ENCODE measurements around the gene MINDY2.

MINDY2 gene

DNA sequence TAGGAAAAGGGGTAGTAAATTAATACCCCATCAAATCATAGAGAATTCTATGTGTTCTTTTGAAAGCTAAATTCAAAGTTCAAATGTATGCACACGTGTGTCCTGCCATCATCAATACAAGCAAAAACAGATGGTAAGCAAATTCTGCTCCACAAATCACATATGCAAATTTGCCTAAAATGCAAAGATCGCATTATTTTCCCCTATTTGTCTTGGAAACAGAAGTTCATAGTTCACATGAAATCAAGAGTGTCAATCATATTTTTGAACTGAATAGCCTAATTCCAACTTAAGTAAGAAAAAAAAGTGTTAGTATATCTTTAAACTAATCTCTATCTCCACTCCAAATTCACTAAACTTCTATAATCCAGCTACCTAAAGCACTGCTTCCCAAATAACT, 30.1 kb upstream of the MINDY2 start:
- Histone ChIP-seq H3K27me3 (ENCODE audit: insufficient read depth, low read length) (no peaks in the 10 kb centered on the region), H2AFZ (ENCODE audit: low read length, unreplicated experiment) (no peak overlapping the region), H3K4me1 (ENCODE audit: control insufficient read depth, insufficient read depth, low read length, unreplicated experiment) (peaks cover 17% of the 10 kb centered on the region), H3K36me3 (ENCODE audit: insufficient read depth, low read length) (no peaks in the 10 kb centered on the region; the same call in 1 of the 2 replicates), H3K4me3 (ENCODE audit: low read depth, low read length) (no peak overlapping the region), H3K79me2 (ENCODE audit: control insufficient read depth, insufficient read depth, low read length, unreplicated experiment) (peaks cover 93% of the 10 kb centered on the region), H3K27ac (ENCODE audit: low read depth, low read length) (no peak overlapping the region)

DNA sequence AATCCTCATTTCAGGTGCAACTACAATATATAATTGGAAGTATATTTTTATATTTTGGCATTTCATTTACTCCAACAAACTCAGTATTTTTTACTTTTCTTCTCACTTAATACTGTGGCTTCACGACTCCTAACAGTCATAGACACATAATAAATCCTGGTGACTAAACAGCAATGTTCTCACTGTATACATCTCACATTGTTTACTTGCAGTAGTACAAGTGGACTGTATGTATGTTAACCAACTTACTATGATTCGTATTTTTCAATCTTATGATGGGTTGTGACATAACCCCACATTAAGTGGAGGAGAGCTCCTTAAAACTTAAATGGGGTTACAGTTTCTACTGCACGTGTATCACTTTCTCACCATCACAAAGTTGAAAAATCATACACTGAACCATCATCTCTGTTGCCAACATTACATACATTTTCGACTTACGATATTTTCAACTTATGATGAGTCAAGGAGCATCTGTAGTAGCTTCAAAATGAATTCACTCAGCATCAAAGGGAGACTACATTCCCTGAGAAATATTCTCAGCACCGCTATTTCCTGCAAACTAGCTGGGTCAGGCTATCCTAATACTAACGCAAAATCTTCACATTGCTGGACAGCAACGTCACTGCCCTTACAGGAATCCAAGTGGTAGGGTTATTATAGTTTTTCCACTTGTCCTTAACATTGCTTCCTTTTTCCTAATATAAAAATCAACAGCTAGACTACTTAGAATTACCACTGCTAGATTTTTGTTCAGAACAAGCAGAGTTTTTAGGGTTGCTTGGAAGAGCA, 28.9 kb upstream of the MINDY2 start:
- H3K4me1 ChIP-seq (ENCODE audit: control insufficient read depth, insufficient read depth, low read length, unreplicated experiment), result peaks cover 22% of the 10 kb centered on the region
- H3K27ac ChIP-seq (ENCODE audit: low read depth, low read length), result no peak overlapping the region
- H3K4me3 ChIP-seq (ENCODE audit: low read depth, low read length), result no peak overlapping the region
- no peak overlapping the region for H2AFZ ChIP-seq (ENCODE audit: low read length, unreplicated experiment)
- peaks cover 93% of the 10 kb centered on the region for H3K79me2 ChIP-seq (ENCODE audit: control insufficient read depth, insufficient read depth, low read length, unreplicated experiment)
- no peaks in the 10 kb centered on the region; the same call in 1 of the 2 replicates for H3K36me3 ChIP-seq (ENCODE audit: insufficient read depth, low read length)
- H3K27me3 ChIP-seq (ENCODE audit: insufficient read depth, low read length), result no peaks in the 10 kb centered on the region

DNA sequence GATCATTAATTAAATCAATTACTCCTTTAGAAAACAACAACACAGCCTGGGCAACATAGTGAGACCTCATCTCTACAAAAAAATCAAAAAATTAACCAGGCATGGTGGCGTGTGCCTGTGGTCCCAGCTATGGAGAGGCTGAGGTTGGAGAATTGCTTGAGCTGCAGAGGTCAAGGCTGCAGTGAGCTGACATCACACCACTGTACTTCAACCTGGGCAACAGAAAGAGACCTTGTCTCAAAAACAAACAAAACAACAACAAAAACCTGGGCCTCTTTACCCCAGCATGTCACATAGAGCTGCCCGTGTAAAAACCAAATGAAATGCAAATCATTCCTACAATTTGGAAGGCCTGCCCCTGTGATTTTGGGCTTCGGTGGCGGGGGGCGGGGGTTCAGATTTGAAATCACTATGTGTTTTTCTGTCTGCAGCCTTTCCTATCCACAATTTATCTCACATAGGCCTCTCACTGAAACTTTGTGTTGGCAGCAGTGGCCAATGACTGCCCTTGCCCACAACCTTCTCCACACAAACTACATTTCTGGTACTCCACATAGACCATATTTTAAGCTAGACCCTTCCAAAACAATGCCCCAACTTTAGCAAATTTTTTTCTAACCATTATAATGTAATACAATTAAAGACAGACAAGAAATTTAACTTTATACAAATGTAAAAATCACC, 28.1 kb upstream of the MINDY2 start:
- Histone ChIP-seq H2AFZ (ENCODE audit: low read length, unreplicated experiment) (no peak overlapping the region), H3K36me3 (ENCODE audit: insufficient read depth, low read length) (no peaks in the 10 kb centered on the region; the same call in 1 of the 2 replicates), H3K27ac (ENCODE audit: low read depth, low read length) (no peak overlapping the region), H3K27me3 (ENCODE audit: insufficient read depth, low read length) (no peaks in the 10 kb centered on the region), H3K4me1 (ENCODE audit: control insufficient read depth, insufficient read depth, low read length, unreplicated experiment) (peaks cover 19% of the 10 kb centered on the region), H3K79me2 (ENCODE audit: control insufficient read depth, insufficient read depth, low read length, unreplicated experiment) (peaks cover 93% of the 10 kb centered on the region), H3K4me3 (ENCODE audit: low read depth, low read length) (no peak overlapping the region)

DNA sequence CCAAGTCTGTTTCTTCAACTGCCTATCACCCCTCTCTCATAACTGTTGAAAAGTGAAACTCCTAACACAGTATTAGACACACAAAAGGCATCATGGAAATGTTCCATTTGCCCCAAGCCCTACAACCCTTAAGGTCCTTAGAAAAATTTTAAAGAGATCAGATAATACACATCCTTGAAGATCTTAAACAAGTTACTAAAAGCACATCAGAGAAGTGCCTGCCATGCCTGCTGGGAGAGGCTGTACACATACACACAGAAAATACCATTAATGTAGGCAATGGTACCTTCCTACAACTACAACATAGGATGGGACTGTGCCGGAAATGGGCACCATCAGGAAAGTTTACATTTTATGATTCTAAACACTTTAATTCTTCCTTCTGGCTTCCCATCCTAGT, 24.9 kb upstream of the MINDY2 start:
- Histone ChIP-seq H3K36me3 (ENCODE audit: insufficient read depth, low read length) (no peaks in the 10 kb centered on the region; the same call in 1 of the 2 replicates), H3K4me3 (ENCODE audit: low read depth, low read length) (peak overlapping the region; percentile 9), H2AFZ (ENCODE audit: low read length, unreplicated experiment) (no peak overlapping the region), H3K27me3 (ENCODE audit: insufficient read depth, low read length) (no peaks in the 10 kb centered on the region), H3K79me2 (ENCODE audit: control insufficient read depth, insufficient read depth, low read length, unreplicated experiment) (peaks cover 79% of the 10 kb centered on the region), H3K27ac (ENCODE audit: low read depth, low read length) (no peak overlapping the region), H3K4me1 (ENCODE audit: control insufficient read depth, insufficient read depth, low read length, unreplicated experiment) (peaks cover 11% of the 10 kb centered on the region)

DNA sequence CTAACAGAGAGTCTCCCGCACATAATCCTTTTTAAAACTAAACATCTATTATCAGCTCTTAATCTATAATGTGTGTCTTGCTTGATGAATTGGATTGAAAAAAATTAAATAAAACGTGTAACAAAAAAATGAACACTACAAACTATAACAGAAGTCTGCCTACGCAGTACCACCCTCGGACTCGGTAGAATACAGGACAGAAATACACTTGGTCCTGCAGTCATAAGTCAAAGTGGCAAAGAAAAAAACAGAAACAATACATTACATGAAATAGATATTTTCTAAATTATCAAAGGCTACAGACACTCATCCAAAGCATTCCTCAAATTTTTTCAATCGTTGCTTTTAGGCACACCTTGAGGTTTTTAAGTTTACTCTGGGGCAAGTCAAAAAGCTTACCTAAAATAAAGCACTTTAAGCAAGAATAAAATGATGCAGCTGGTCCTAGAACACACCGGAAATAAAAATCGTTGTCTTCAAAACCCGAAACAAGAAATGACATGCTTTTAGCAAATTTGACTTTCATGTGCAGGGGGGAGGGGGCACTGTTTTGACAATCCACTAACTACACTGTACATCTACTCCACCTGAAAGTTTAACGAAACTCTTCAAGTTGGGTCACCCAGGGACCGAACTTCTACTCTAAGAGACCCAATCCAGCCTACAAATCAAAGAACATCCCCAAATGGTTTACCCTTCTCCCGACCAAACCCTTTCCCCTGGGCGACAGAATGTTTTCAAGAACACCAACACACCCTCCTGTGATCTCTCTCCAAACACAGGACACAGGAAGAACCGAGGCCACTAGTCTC, 22.9 kb upstream of the MINDY2 start:
- H3K27ac ChIP-seq (ENCODE audit: low read depth, low read length), result peak overlapping the region; percentile 90
- H3K27me3 ChIP-seq (ENCODE audit: insufficient read depth, low read length), result no peaks in the 10 kb centered on the region
- no peaks in the 10 kb centered on the region for H3K36me3 ChIP-seq (ENCODE audit: insufficient read depth, low read length)
- H3K4me1 ChIP-seq (ENCODE audit: control insufficient read depth, insufficient read depth, low read length, unreplicated experiment), result peaks cover 11% of the 10 kb centered on the region
- H3K4me3 ChIP-seq (ENCODE audit: low read depth, low read length), result peak overlapping the region; percentile 81
- peaks cover 58% of the 10 kb centered on the region for H3K79me2 ChIP-seq (ENCODE audit: control insufficient read depth, insufficient read depth, low read length, unreplicated experiment)
- peak overlapping the region; percentile 6 for H2AFZ ChIP-seq (ENCODE audit: low read length, unreplicated experiment)

DNA sequence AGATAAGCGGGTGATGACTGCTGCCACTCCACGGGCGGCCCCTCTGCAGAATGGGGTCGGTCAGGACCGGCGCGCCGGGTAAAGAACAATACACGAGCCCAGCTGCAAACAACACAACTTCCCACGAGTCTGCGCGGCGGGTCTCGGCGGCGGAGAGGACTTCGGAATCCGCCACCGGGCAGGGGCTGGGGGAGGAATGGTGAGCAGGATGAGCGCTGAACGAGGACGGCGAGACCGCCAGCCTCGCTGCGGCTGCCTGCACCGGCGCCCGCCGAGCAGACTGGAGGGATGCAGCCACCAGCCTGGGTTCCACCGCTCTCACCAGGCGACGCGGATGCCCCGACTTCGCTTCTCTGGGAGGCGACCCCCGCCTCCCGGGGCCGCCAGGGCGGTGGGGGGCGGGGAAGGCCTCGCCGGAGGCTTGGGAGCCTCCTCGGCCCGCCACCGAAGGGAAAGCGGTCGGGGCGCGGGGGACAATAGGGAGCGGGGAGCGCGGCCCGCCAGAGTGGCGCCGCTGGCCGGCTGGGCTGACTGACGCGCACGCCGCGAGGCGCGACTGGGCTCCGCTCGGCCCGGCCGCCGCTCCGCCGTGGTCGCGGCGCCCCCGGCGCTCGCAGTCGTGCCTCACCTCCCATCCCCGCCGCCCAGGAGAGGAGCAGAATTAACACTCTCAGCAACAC, 22.1 kb upstream of the MINDY2 start:
- Histone ChIP-seq H3K27me3 (ENCODE audit: insufficient read depth, low read length) (no peaks in the 10 kb centered on the region), H3K79me2 (ENCODE audit: control insufficient read depth, insufficient read depth, low read length, unreplicated experiment) (peaks cover 51% of the 10 kb centered on the region), H3K4me1 (ENCODE audit: control insufficient read depth, insufficient read depth, low read length, unreplicated experiment) (peaks cover 11% of the 10 kb centered on the region), H3K4me3 (ENCODE audit: low read depth, low read length) (peak overlapping the region; percentile 81), H3K36me3 (ENCODE audit: insufficient read depth, low read length) (no peaks in the 10 kb centered on the region), H3K27ac (ENCODE audit: low read depth, low read length) (peak overlapping the region; percentile 90), H2AFZ (ENCODE audit: low read length, unreplicated experiment) (peak overlapping the region; percentile 90)

DNA sequence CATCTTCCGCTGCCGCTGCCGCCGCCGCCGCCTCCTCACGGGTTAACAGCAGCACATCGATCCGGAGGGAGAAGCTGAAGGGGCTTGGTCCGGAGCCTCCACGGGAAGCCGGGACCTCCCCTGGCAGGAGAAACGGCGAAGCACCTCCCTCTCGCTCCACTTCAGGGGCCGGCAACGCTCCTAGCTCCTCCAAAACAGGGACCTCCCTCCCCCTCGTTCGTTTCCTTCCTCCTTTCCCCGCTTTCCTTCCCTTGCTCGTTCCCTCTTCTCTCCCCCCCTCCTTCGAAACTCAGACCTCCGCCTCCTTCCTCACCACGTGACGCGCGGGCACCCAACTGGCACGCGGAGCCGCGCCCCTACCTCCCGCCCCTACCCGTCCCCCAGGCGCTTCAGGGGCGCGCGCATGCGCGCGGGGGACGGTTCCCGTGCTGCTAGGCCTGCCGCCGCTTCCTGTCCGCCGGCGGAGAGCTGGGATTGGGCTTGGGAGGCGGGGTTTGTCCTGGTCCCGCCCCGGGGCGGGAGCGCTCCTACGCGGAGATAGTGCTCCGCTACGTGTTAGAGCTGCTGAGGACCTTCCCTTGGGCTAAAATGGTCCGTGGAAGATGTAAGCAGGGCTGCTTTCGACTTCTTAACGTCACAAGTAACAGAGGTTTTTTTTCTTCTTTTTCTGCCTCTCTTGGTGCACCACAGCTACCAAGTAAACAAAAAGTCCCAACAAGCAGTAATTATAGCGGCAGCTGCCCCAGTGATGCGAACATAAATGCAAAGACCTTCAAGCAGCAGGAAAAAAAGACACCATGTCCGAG, 21.4 kb upstream of the MINDY2 start, which contains the start of gene ADAM10:
TSS of gene ADAM10 (minus strand) at position 176 of the 806 bp plus-strand sequence. CDS start at position 3, 173 bp downstream.
- peak within 1 kb of the TSS; percentile 90 for H3K27ac ChIP-seq (ENCODE audit: low read depth, low read length)
- no peaks in the 10 kb centered on the region for H3K36me3 ChIP-seq (ENCODE audit: insufficient read depth, low read length)
- peak within 1 kb of the TSS; percentile 81 for H3K4me3 ChIP-seq (ENCODE audit: low read depth, low read length)
- peaks cover 44% of the 10 kb centered on the region for H3K79me2 ChIP-seq (ENCODE audit: control insufficient read depth, insufficient read depth, low read length, unreplicated experiment)
- H3K4me1 ChIP-seq (ENCODE audit: control insufficient read depth, insufficient read depth, low read length, unreplicated experiment), result peaks cover 11% of the 10 kb centered on the region
- no peaks in the 10 kb centered on the region for H3K27me3 ChIP-seq (ENCODE audit: insufficient read depth, low read length)
- peak within 1 kb of the TSS; percentile 92 for H2AFZ ChIP-seq (ENCODE audit: low read length, unreplicated experiment)

DNA sequence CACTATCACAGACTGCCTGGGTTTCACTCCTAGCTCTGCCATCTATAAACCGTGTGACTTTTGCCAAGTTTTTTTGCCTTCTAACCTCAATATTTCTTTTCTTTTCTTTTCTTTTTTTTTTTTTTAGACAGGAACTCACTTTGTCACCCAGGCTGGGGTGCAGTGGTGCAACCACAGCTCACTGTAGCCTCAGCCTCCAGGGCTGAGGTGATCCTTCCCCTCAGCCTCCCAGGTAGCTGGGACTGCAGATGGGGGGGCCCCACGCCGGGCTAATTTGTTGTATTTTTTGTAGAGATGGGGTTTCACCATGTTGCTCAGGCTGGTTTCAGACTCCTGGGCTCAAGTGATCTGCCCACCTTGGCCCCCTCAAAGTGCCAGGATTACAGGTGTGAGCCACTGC, 18.4 kb upstream of the MINDY2 start:
- Histone ChIP-seq H3K4me3 (ENCODE audit: low read depth, low read length) (no peak overlapping the region), H3K27me3 (ENCODE audit: insufficient read depth, low read length) (no peaks in the 10 kb centered on the region), H2AFZ (ENCODE audit: low read length, unreplicated experiment) (no peak overlapping the region), H3K36me3 (ENCODE audit: insufficient read depth, low read length) (no peaks in the 10 kb centered on the region), H3K79me2 (ENCODE audit: control insufficient read depth, insufficient read depth, low read length, unreplicated experiment) (peaks cover 14% of the 10 kb centered on the region), H3K4me1 (ENCODE audit: control insufficient read depth, insufficient read depth, low read length, unreplicated experiment) (peaks cover 4% of the 10 kb centered on the region), H3K27ac (ENCODE audit: low read depth, low read length) (no peak overlapping the region)

DNA sequence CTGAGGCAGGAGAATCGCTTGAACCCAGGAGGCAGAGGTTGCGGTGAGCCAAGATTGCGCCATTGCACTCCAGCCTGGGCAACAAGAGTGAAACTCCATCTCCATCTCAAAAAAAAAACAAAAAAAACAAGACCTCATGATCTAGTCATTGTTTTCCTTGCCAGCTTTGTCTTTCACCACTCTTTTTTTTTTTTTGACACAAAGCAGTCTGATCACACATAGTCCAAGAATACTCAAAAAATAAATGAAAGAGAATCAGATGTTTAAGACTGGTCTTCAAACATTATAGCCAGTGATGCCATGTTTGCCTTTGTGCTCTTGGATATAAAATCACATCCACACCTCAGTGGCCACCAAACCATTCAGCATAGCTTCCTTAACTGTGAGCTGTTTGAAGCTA, 15.8 kb upstream of the MINDY2 start:
- H3K27me3 ChIP-seq (ENCODE audit: insufficient read depth, low read length), result no peaks in the 10 kb centered on the region
- H3K79me2 ChIP-seq (ENCODE audit: control insufficient read depth, insufficient read depth, low read length, unreplicated experiment), result no peaks in the 10 kb centered on the region
- H3K4me3 ChIP-seq (ENCODE audit: low read depth, low read length), result no peak overlapping the region
- no peak overlapping the region for H2AFZ ChIP-seq (ENCODE audit: low read length, unreplicated experiment)
- no peaks in the 10 kb centered on the region for H3K36me3 ChIP-seq (ENCODE audit: insufficient read depth, low read length)
- H3K27ac ChIP-seq (ENCODE audit: low read depth, low read length), result no peak overlapping the region
- peaks cover 4% of the 10 kb centered on the region for H3K4me1 ChIP-seq (ENCODE audit: control insufficient read depth, insufficient read depth, low read length, unreplicated experiment)
